HepG2 (cell line): ENCODE measurements around the gene LRRC25. TPM values are rescaled to one million over a fixed set of nuclear protein-coding genes. Genes with fewer than 3 reads are reported as not detected.

Experiments
- AKAP8 ChIP-seq: sonication (generic); formaldehyde crosslinking; IDR thresholded peaks from 2 replicates; pipeline ENCODE4 v1.5.1; 2020; ENCODE audit warnings: mild to moderate bottlenecking, missing genetic modification reagents
- BHLHE40 ChIP-seq: IDR thresholded peaks from 2 replicates; pipeline ENCODE4 v1.6.1; 2011; ENCODE audit warnings: low read length, improper control_type of control experiment
- CBX5 ChIP-seq: sonication (generic); formaldehyde crosslinking; IDR thresholded peaks from 2 replicates; pipeline ENCODE4 v1.4.0; 2020; ENCODE audit warnings: missing genetic modification reagents, borderline replicate concordance
- CEBPG ChIP-seq: IDR thresholded peaks from 2 replicates; pipeline ENCODE4 v1.6.1; 2016
- CREB3 ChIP-seq: sonication (generic); formaldehyde crosslinking; IDR thresholded peaks from 2 replicates; pipeline ENCODE4 v1.5.0; 2020; ENCODE audit warnings: missing genetic modification reagents
- DNMT1 ChIP-seq: sonication (generic); formaldehyde crosslinking; IDR thresholded peaks from 2 replicates; pipeline ENCODE4 v1.5.1; 2020; ENCODE audit warnings: mild to moderate bottlenecking, missing genetic modification reagents
- GATA4 ChIP-seq: sonication (generic); IDR thresholded peaks from 2 replicates; pipeline ENCODE4 v1.6.1; 2016; ENCODE audit warnings: antibody characterized with exemption, low read depth, borderline replicate concordance
- HNRNPH1 ChIP-seq: fragments of 200-400 bp; formaldehyde crosslinking; optimal IDR thresholded peaks from 2 replicates; pipeline ENCODE3; 2017; ENCODE audit warnings: mild to moderate bottlenecking, low read depth, low read length
- HOXA7 ChIP-seq: sonication (generic); formaldehyde crosslinking; IDR thresholded peaks from 2 replicates; pipeline ENCODE4 v1.8.1; 2022; ENCODE audit warnings: mild to moderate bottlenecking, missing genetic modification reagents, moderate library complexity
- KDM3A ChIP-seq: IDR thresholded peaks from 2 replicates; pipeline ENCODE4 v1.6.1; 2018; ENCODE audit warnings: low read depth, missing compliant biosample characterization
- NCOA1 ChIP-seq: sonication (generic); formaldehyde crosslinking; IDR thresholded peaks from 2 replicates; pipeline ENCODE4 v1.9.0; 2021; ENCODE audit warnings: missing genetic modification reagents
- PHF21A ChIP-seq: sonication (generic); formaldehyde crosslinking; IDR thresholded peaks from 2 replicates; pipeline ENCODE4 v1.5.0; 2020; ENCODE audit warnings: mild to moderate bottlenecking, missing genetic modification reagents
- RXRA ChIP-seq: sonication (generic); formaldehyde crosslinking; IDR thresholded peaks from 2 replicates; pipeline ENCODE4 v1.5.1; 2020; ENCODE audit warnings: missing genetic modification reagents
- SNAPC2 ChIP-seq: sonication (generic); formaldehyde crosslinking; IDR thresholded peaks from 2 replicates; pipeline ENCODE4 v1.8.1; 2022; ENCODE audit warnings: mild to moderate bottlenecking, missing genetic modification reagents
- TAF1 ChIP-seq: sonication (generic); formaldehyde crosslinking; IDR thresholded peaks from 2 replicates; pipeline ENCODE4 v1.4.0; 2020; ENCODE audit warnings: missing genetic modification reagents
- TBL1XR1 ChIP-seq: fragments of 150-350 bp; IDR thresholded peaks from 2 replicates; pipeline ENCODE4 v1.6.1; 2014; ENCODE audit warnings: borderline replicate concordance, low read length; ENCODE audit not compliant: partially characterized antibody
- TCF7 ChIP-seq: sonication (generic); IDR thresholded peaks from 2 replicates; pipeline ENCODE4 v1.6.1; 2016; ENCODE audit warnings: antibody characterized with exemption, low read depth
- ZNF234 ChIP-seq: sonication (generic); formaldehyde crosslinking; conservative IDR thresholded peaks from 2 replicates; pipeline ENCODE4 v1.5.1; 2020; ENCODE audit warnings: mild to moderate bottlenecking, missing genetic modification reagents
- ZNF3 ChIP-seq: IDR thresholded peaks from 2 replicates; pipeline ENCODE4 v1.7.0; 2017; ENCODE audit warnings: inconsistent platforms
- ZNF362 ChIP-seq: sonication (generic); formaldehyde crosslinking; IDR thresholded peaks from 2 replicates; pipeline ENCODE4 v1.4.0; 2020; ENCODE audit warnings: missing genetic modification reagents, mild to moderate bottlenecking, borderline replicate concordance
- ZNF510 ChIP-seq: sonication (generic); formaldehyde crosslinking; IDR thresholded peaks from 2 replicates; pipeline ENCODE4 v1.4.0; 2020; ENCODE audit warnings: low read depth, mild to moderate bottlenecking, missing genetic modification reagents
- ZNF670 ChIP-seq: sonication (generic); formaldehyde crosslinking; IDR thresholded peaks from 2 replicates; pipeline ENCODE4 v1.8.0; 2022; ENCODE audit warnings: mild to moderate bottlenecking, missing genetic modification reagents, borderline replicate concordance
- ZNF713 ChIP-seq: sonication (generic); formaldehyde crosslinking; IDR thresholded peaks from 2 replicates; pipeline ENCODE4 v1.4.0; 2020; ENCODE audit warnings: mild to moderate bottlenecking, missing genetic modification reagents
- polyA plus RNA-seq, 8 experiments: library from polyadenylated mRNA; depleted of rRNA in 3 of 8; stranded (reverse) in 7 of 8; unstranded in 1 of 8; fragments of >200 nt; fragmentation: Illumina TruSeq in 4 of 8; extraction: Trizol in 4 of 8; gene quantifications; 2 replicates each; pipeline versions ENCODE4 v1.2.1 to v1.2.3, GENCODE V29; 2011 to 2016; ENCODE audit warnings: low read depth in 4 of 8, missing spikeins in 1 of 8, mixed read lengths in 1 of 8; ENCODE audit not compliant: insufficient read depth in 1 of 8
- total RNA-seq, 5 experiments: library from RNA; depleted of rRNA; stranded (reverse); fragments of >200 nt; fragmentation: Illumina TruSeq; extraction: Trizol; gene quantifications; 2 replicates each; pipeline ENCODE4 v1.2.3, GENCODE V29; 2016; ENCODE audit warnings: low read depth in 1 of 5
- TF ChIP-seq, protein P1 (sequence below): sonication (generic); formaldehyde crosslinking; IDR thresholded peaks from 2 replicates; pipeline ENCODE4 v1.5.1; 2020; ENCODE audit warnings: mild to moderate bottlenecking, missing genetic modification reagents, moderate library complexity

The LRRC25 gene
- total and polyA plus RNA-seq, 2 of the 13 experiments (the other 11 are each of a cell fraction or from before 2014, with no cell fraction given): 0.13 to 0.53 TPM

DNA sequence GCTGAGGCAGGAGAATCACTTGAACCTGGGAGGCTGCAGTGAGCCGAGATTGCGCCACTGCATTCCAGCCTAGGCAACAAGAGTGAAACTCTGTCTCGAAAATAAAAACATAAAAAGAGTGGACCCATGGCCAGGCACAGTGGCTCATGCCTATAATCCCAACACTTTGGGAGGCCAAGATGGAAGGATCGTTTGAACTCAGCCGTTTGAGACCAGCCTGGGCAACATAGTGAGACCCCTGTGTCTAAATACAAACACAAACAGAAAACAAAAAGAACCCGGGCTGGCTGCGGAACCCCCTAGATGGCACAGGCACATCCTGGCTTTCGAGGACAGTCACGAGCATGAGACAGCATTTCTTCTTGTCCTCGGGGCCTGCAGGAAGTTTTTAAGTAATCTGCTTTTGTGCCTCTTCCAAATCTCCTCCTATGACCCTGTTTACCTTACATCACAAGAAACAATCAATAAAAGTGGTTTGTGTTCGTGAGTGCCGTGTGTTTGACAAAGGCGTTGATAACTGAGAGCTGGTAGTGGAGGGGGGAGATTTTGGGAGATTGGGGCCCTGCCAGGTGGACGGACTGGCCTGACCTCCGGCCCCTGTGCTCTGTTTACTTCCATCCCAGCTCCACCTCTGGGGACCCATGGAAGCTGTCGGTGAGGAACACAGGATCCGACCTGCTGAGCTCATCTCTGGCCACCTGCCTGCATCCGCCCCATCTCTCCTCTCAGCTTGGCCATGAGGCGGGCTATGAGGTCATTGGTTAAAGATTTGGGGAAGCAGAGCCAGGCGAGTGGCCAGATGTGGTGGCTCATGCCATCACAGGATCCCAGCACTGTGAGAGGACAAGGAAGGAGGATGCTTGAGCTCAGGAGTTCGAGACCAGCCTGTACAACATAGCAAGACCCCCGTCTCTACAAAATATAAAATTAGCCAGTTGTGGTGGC is 17.3 kb downstream of the LRRC25 start (continued):
- TF ChIP-seq, protein P1, sequence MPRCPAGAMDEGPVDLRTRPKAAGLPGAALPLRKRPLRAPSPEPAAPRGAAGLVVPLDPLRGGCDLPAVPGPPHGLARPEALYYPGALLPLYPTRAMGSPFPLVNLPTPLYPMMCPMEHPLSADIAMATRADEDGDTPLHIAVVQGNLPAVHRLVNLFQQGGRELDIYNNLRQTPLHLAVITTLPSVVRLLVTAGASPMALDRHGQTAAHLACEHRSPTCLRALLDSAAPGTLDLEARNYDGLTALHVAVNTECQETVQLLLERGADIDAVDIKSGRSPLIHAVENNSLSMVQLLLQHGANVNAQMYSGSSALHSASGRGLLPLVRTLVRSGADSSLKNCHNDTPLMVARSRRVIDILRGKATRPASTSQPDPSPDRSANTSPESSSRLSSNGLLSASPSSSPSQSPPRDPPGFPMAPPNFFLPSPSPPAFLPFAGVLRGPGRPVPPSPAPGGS (CRISPR knock-in tag): peak; percentile 95; the same call in 1 of the 2 replicates
- TF ChIP-seq ZNF713 (CRISPR knock-in tag): peak; percentile 76; the same call in 1 of the 2 replicates
- peak; percentile 66; the same call in 1 of the 2 replicates for TF ChIP-seq KDM3A (CRISPR knock-in tag)
- peak; percentile 97 for TF ChIP-seq NCOA1
- peak; percentile 98 for TF ChIP-seq ZNF670 (CRISPR knock-in tag)
- peak; percentile 81 for TF ChIP-seq BHLHE40
- peak; percentile 94 for TF ChIP-seq GATA4
- TF ChIP-seq RXRA (CRISPR knock-in tag): peak; percentile 99
- TF ChIP-seq DNMT1 (CRISPR knock-in tag): peak; percentile 89
- no peak for TF ChIP-seq HNRNPH1
- no peak for TF ChIP-seq HOXA7 (CRISPR knock-in tag)
- peak; percentile 96 for TF ChIP-seq SNAPC2 (CRISPR knock-in tag)
- TF ChIP-seq PHF21A (CRISPR knock-in tag): peak; percentile 97
- TF ChIP-seq TCF7: peak; percentile 91
- TF ChIP-seq AKAP8 (CRISPR knock-in tag): 0 out of 2 replicates have a peak, but pooled peaks have one; percentile 75
- TF ChIP-seq CREB3: no peak
- peak; percentile 78; the same call in 1 of the 2 replicates for TF ChIP-seq ZNF362 (CRISPR knock-in tag)
- 0 out of 2 replicates have a peak, but pooled peaks have one; percentile 35 for TF ChIP-seq ZNF510 (CRISPR knock-in tag)
- TF ChIP-seq TAF1 (CRISPR knock-in tag): peak; percentile 28; the same call in 1 of the 2 replicates
- TF ChIP-seq TBL1XR1: peak; percentile 62
- TF ChIP-seq ZNF234 (CRISPR knock-in tag): 0 out of 2 replicates have a peak, but pooled peaks have one; percentile 36
- 0 out of 2 replicates have a peak, but pooled peaks have one; percentile 21 for TF ChIP-seq ZNF3
- peak; percentile 72 for TF ChIP-seq CEBPG (CRISPR knock-in tag)
- peak; percentile 68; the same call in 1 of the 2 replicates for TF ChIP-seq CBX5
